Esophagus muscularis mucosa (tissue), 4 donors: ENCODE data around the gene SLC22A12. TPM values are rescaled to one million over a fixed set of nuclear protein-coding genes. Genes with fewer than 3 reads are reported as not detected.

ENCODE experiments used
- DNase-seq: peaks from one replicate; pipeline ENCODE4 v3.0.0-alpha.2; 2017; ENCODE audit errors: extremely low spot score
- H3K27ac ChIP-seq, 4 donors: fragments of 200-600 bp; sonication (generic); replicated peaks in 1 of 4; 1 replicate in 3 of 4; 2 replicates in 1 of 4; pipeline ENCODE4 v1.5.1; 2016 to 2019; ENCODE audit warnings: mild to moderate bottlenecking in 1 of 4
- H3K27me3 ChIP-seq, 4 donors: fragments of 200-600 bp; sonication (generic); one replicate each; pipeline versions ENCODE4 v1.5.1 to v1.6.0; 2016 to 2019
- H3K36me3 ChIP-seq, 4 donors: fragments of 200-600 bp; sonication (generic); one replicate each; pipeline ENCODE4 v1.5.1; 2016 to 2019
- H3K4me1 ChIP-seq, 4 donors: fragments of 200-600 bp; sonication (generic); one replicate each; pipeline ENCODE4 v1.5.1; 2016 to 2019
- H3K4me3 ChIP-seq, 4 donors: fragments of 200-600 bp; sonication (generic); 1 replicate in 2 of 4; 2 replicates in 2 of 4; pipeline ENCODE4 v1.5.1; 2016 to 2019; ENCODE audit warnings: mild to moderate bottlenecking in 4 of 4, moderate library complexity in 1 of 4
- H3K9me3 ChIP-seq, 4 donors: fragments of 200-600 bp; sonication (generic); 1 replicate in 3 of 4; 2 replicates in 1 of 4; pipeline ENCODE4 v1.5.1; 2016 to 2019
- CTCF ChIP-seq, 3 experiments: fragments of 200-600 bp in 2 of 3; fragments of 450-650 bp in 1 of 3; sonication (generic) in 2 of 3; IDR thresholded peaks; one replicate each; pipeline ENCODE4 v1.5.1; 2017 to 2019; ENCODE audit warnings: antibody characterized with exemption in 3 of 3, mild to moderate bottlenecking in 2 of 3, moderate library complexity in 1 of 3
- EP300 ChIP-seq: sonication (generic); formaldehyde crosslinking; IDR thresholded peaks from one replicate; pipeline ENCODE4 v1.6.1; 2017; ENCODE audit warnings: antibody characterized with exemption
- POLR2A ChIP-seq: fragments of 450-650 bp; IDR thresholded peaks from one replicate; pipeline ENCODE4 v1.6.1; 2017; ENCODE audit warnings: antibody characterized with exemption, moderate library complexity, mild to moderate bottlenecking, low read depth
- POLR2AphosphoS5 ChIP-seq, 2 donors: sonication (generic); formaldehyde crosslinking; IDR thresholded peaks; one replicate each; pipeline ENCODE4 v1.6.1; 2017; ENCODE audit warnings: antibody characterized with exemption in 2 of 2
- WGBS: methylation state at CpG from one replicate; pipeline ENCODE4 v1.1.5; 2018; 5-methylcytosine and 5-hydroxymethylcytosine counted together
- intact Hi-C: fragments of 100-400 bp; cut with DNase I; formaldehyde crosslinking; loops from one replicate; pipeline ENCODE4 v1.15.1; 2023
- total RNA-seq, 4 donors: library from RNA; depleted of rRNA; stranded (reverse); fragments of >200 nt; gene quantifications; one replicate each; pipeline versions ENCODE4 v1.1.0 to v1.2.1, GENCODE V29; 2016

Gene SLC22A12
- total RNA-seq, 4 donors from 2014 or later, result not detected

GRCh38 chr11:64556044-64556720, 34.8 kb upstream of the SLC22A12 start:
- WGBS, result 94% methylated on average over 23 of the region's 26 CpGs
- TF ChIP-seq POLR2A (no peak), POLR2AphosphoS5 (IDR thresholded peaks at IDR 0.05) (no peak), EP300 (no peak), CTCF (IDR thresholded peaks at IDR 0.05) (no peak)
- no peaks in the 10 kb centered on the region for H3K36me3 ChIP-seq
- intact Hi-C loops, result no loop called here
- H3K27me3 ChIP-seq, result peaks cover 0 to 19% (median 0%) of the 10 kb centered on the region in 4 donors
- no peaks in the 10 kb centered on the region for H3K9me3 ChIP-seq
- no peak overlapping the region for H3K4me3 ChIP-seq
- DNase-seq, result no peak
- H3K4me1 ChIP-seq, result peaks cover 15 to 28% (median 25%) of the 10 kb centered on the region in 4 donors
- H3K27ac ChIP-seq, result no peak overlapping the region

GRCh38 chr11:64556721-64557250, 34.2 kb upstream of the SLC22A12 start:
- intact Hi-C loops, result no loop called here
- Histone ChIP-seq H3K36me3 (no peaks in the 10 kb centered on the region), H3K9me3 (no peaks in the 10 kb centered on the region), H3K27me3 (peaks cover 0 to 19% (median 0%) of the 10 kb centered on the region in 4 donors), H3K27ac (no peak overlapping the region), H3K4me3 (no peak overlapping the region), H3K4me1 (peaks cover 15 to 28% (median 25%) of the 10 kb centered on the region in 4 donors)
- WGBS, result 97% methylated on average over 11 of the region's 12 CpGs
- no peak for DNase-seq
- TF ChIP-seq POLR2AphosphoS5 (IDR thresholded peaks at IDR 0.05), result no peak
- TF ChIP-seq CTCF (IDR thresholded peaks at IDR 0.05), result no peak

- 84% methylated on average over 14 of the region's 14 CpGs for WGBS
- Histone ChIP-seq H3K4me3 (no peak overlapping the region), H3K9me3 (no peaks in the 10 kb centered on the region), H3K27ac (no peak overlapping the region), H3K36me3 (no peaks in the 10 kb centered on the region), H3K27me3 (peaks cover 0 to 19% (median 0%) of the 10 kb centered on the region in 4 donors), H3K4me1 (peaks cover 15 to 28% (median 25%) of the 10 kb centered on the region in 4 donors)
- TF ChIP-seq CTCF (IDR thresholded peaks at IDR 0.05), result no peak
- TF ChIP-seq POLR2AphosphoS5 (IDR thresholded peaks at IDR 0.05), result no peak
- no peak for TF ChIP-seq POLR2A
- TF ChIP-seq EP300, result no peak
- intact Hi-C loops, result no loop called here
- DNase-seq, result no peak
Measured at GRCh38 chr11:64558065-64558745, 32.8 kb upstream of the SLC22A12 start.

GRCh38 chr11:64558869-64559268, 32.2 kb upstream of the SLC22A12 start:
- DNase-seq, result no peak
- WGBS, result 98% methylated on average over 4 of the region's 9 CpGs

More at GRCh38 chr11:64558869-64559268, 32.2 kb upstream of the SLC22A12 start:
- Histone ChIP-seq H3K4me3 (no peak overlapping the region), H3K36me3 (no peaks in the 10 kb centered on the region), H3K27me3 (peaks cover 0 to 19% (median 0%) of the 10 kb centered on the region in 4 donors), H3K4me1 (peaks cover 11 to 21% (median 18%) of the 10 kb centered on the region in 4 donors), H3K27ac (no peak overlapping the region), H3K9me3 (no peaks in the 10 kb centered on the region)
- intact Hi-C loops, result no loop called here
- no peak for TF ChIP-seq POLR2AphosphoS5 (IDR thresholded peaks at IDR 0.05)
- no peak for TF ChIP-seq EP300
- TF ChIP-seq POLR2A, result no peak
- TF ChIP-seq CTCF (IDR thresholded peaks at IDR 0.05), result no peak
